Prostate gland (tissue), 2 donors: ENCODE results near the gene ZBTB39. TPM values are rescaled to one million over a fixed set of nuclear protein-coding genes. Genes with fewer than 3 reads are reported as not detected.

Experiments used
- DNase-seq: peaks from one replicate; pipeline ENCODE4 v3.0.0-alpha.2; 2019; ENCODE audit warnings: low spot score
- H3K27ac ChIP-seq, 2 donors: fragments of 200-600 bp; sonication (generic); 2 replicates each; pipeline ENCODE4 v1.5.1; 2017 to 2019
- H3K27me3 ChIP-seq: fragments of 200-600 bp; sonication (generic); replicated peaks from 2 replicates; pipeline ENCODE4 v1.5.1; 2019; ENCODE audit not compliant: insufficient read depth
- H3K36me3 ChIP-seq, 2 donors: fragments of 200-600 bp; sonication (generic); 1 replicate in 1 of 2; 2 replicates in 1 of 2; pipeline versions ENCODE4 v1.5.1 to v1.8.1; 2017 to 2019
- H3K4me1 ChIP-seq: fragments of 200-600 bp; sonication (generic); replicated peaks from 2 replicates; pipeline ENCODE4 v1.5.1; 2019
- H3K4me3 ChIP-seq, 2 donors: fragments of 200-600 bp; sonication (generic); 2 replicates each; pipeline ENCODE4 v1.5.1; 2017 to 2019
- H3K9me3 ChIP-seq: fragments of 200-600 bp; sonication (generic); 2 replicates; pipeline ENCODE4 v1.5.1; 2017
- POLR2A ChIP-seq: fragments of 450-650 bp; IDR thresholded peaks from one replicate; pipeline ENCODE4 v1.6.1; 2016; ENCODE audit warnings: antibody characterized with exemption, mild to moderate bottlenecking
- POLR2AphosphoS5 ChIP-seq: sonication (generic); formaldehyde crosslinking; IDR thresholded peaks from one replicate; pipeline ENCODE4 v1.6.1; 2017; ENCODE audit warnings: antibody characterized with exemption
- WGBS: methylation state at CpG from one replicate; pipeline ENCODE4 v1.1.5; 2018; 5-methylcytosine and 5-hydroxymethylcytosine counted together
- intact Hi-C: fragments of 100-400 bp; cut with DNase I; formaldehyde crosslinking; loops from one replicate; pipeline ENCODE4 v1.14.2; 2022
- total RNA-seq, 2 donors: library from RNA; depleted of rRNA; stranded (reverse); fragments of >200 nt; gene quantifications; one replicate each; pipeline ENCODE4 v1.1.0, GENCODE V29; 2016
- TF ChIP-seq, protein P1 (sequence below), 4 experiments: fragments of 200-600 bp in 2 of 4; fragments of 450-650 bp in 2 of 4; sonication (generic) in 2 of 4; IDR thresholded peaks; 1 replicate in 3 of 4; 2 replicates in 1 of 4; pipeline ENCODE4 v1.5.1; 2016 to 2019; ENCODE audit warnings: antibody characterized with exemption in 4 of 4, mild to moderate bottlenecking in 2 of 4, moderate library complexity in 2 of 4

ZBTB39 gene
- total RNA-seq, 2 donors from 2014 or later = 5.8 to 15.6 TPM

DNA sequence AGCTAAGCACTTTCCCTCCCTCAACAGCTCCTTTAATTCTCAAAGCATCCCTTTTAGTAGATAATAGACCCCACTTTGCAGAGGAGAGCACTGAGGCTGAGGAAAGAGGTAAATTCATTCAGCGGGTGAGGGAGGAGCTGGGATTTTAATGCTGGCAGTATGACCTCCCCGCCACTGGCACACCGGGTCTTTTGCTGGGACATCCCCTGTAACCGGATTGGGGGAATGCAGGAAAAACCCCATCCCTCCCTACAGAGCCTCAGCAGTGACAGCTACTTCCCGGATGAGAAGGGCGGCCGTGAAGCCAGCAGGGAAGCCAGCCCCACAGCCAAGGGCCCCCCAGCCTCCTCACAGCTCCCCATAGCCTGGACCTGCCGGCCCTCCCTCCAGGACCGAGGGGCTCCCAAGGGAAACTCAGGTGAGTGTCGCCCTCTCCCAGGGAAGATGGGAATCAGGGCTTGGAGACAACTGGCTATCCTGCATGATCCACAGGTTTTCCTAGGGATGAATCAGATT, 12.1 kb downstream of the ZBTB39 start:
- no peaks in the 10 kb centered on the region for H3K4me1 ChIP-seq
- no peaks in the 10 kb centered on the region for H3K9me3 ChIP-seq
- intact Hi-C loops = no loop called here
- H3K4me3 ChIP-seq = no peak overlapping the region
- no peak for DNase-seq
- TF ChIP-seq, protein P1, sequence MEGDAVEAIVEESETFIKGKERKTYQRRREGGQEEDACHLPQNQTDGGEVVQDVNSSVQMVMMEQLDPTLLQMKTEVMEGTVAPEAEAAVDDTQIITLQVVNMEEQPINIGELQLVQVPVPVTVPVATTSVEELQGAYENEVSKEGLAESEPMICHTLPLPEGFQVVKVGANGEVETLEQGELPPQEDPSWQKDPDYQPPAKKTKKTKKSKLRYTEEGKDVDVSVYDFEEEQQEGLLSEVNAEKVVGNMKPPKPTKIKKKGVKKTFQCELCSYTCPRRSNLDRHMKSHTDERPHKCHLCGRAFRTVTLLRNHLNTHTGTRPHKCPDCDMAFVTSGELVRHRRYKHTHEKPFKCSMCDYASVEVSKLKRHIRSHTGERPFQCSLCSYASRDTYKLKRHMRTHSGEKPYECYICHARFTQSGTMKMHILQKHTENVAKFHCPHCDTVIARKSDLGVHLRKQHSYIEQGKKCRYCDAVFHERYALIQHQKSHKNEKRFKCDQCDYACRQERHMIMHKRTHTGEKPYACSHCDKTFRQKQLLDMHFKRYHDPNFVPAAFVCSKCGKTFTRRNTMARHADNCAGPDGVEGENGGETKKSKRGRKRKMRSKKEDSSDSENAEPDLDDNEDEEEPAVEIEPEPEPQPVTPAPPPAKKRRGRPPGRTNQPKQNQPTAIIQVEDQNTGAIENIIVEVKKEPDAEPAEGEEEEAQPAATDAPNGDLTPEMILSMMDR (IDR thresholded peaks at IDR 0.05) = no peak
- no peak for TF ChIP-seq POLR2AphosphoS5
- TF ChIP-seq POLR2A = no peak
- no peaks in the 10 kb centered on the region for H3K36me3 ChIP-seq
- no peaks in the 10 kb centered on the region for H3K27me3 ChIP-seq
- no peak overlapping the region for H3K27ac ChIP-seq
- WGBS = 74% methylated on average over 10 of the region's 10 CpGs

DNA sequence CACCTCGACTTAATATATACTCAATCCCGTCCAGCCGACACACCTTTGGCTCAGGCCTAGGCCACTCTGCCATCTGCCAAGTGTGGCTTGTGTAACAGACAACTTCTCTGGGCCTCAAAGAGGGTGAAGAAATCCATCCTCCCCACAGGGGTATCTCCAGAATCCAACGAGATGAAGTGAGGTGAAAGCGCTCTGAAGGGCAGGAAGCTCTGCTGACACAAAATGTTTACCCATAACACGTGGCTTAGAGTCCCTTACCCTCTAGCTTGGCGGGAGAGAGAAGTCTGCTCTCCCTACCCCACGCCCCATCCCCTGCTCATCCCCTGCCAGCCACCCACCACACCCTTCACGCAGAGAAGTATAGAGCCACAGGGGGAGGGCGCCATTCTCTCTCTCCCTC, 13.0 kb downstream of the ZBTB39 start:
- Histone ChIP-seq H3K9me3 (no peaks in the 10 kb centered on the region), H3K36me3 (no peaks in the 10 kb centered on the region), H3K27ac (no peak overlapping the region), H3K27me3 (no peaks in the 10 kb centered on the region), H3K4me1 (no peaks in the 10 kb centered on the region), H3K4me3 (no peak overlapping the region)
- WGBS = 58% methylated on average over 10 of the region's 10 CpGs
- TF ChIP-seq POLR2A (no peak), POLR2AphosphoS5 (no peak)
- TF ChIP-seq, protein P1 (IDR thresholded peaks at IDR 0.05) = no peak
- intact Hi-C loops = no loop called here
- no peak for DNase-seq

DNA sequence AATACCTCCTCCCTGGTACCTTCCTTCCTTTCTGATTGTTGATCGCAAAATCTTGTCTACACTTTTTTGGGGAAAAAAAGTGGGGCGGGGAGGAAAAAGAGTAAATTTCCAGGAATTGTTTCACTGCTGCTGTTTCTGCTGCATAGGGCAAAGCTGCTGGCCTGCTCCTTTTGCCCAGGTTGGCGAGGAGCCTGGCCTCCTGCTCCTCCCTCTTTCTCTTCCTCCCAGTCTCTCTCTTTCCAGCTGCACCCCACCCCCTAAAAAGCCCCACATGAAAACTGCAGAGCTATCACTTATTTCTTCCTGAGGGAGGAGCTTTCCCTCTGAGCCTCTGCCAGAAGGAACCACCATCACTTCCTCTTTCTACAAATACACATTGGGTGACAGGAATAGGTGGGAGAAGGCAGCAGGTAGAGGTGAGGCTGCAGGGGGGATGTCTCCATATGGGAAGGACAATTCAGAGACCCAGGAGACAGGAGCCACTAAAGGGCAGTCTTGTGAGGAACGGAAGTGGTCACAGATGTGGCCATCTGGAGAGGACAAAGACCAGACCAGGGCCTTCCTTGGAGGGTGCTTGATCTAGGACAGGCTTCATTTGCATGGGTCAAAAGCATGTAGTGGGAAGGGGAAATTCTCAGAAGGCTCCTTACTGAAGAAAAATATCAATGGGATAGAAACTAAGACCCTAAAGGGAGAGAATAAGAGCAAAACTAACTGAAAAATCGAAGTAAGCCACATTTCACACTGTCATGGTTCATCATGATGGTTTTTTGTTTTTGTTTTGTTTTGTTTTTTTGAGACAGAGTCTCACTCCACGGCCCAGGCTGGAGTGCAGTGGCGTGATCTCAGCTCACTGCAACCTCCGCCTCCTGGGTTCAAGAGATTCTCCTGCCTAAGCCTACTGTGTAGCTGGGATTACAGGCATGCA, 14.8 kb downstream of the ZBTB39 start:
- H3K9me3 ChIP-seq = no peaks in the 10 kb centered on the region
- H3K27me3 ChIP-seq = no peaks in the 10 kb centered on the region
- intact Hi-C loops = no loop called here
- H3K27ac ChIP-seq = peak overlapping the region in 1 of 2 donors; percentile 42
- TF ChIP-seq POLR2A (no peak), POLR2AphosphoS5 (no peak)
- TF ChIP-seq, protein P1 (IDR thresholded peaks at IDR 0.05) = no peak
- no peaks in the 10 kb centered on the region for H3K36me3 ChIP-seq
- no peak overlapping the region for H3K4me3 ChIP-seq
- DNase-seq = no peak
- WGBS = 71% methylated on average over 8 of the region's 8 CpGs
- H3K4me1 ChIP-seq = no peaks in the 10 kb centered on the region

DNA sequence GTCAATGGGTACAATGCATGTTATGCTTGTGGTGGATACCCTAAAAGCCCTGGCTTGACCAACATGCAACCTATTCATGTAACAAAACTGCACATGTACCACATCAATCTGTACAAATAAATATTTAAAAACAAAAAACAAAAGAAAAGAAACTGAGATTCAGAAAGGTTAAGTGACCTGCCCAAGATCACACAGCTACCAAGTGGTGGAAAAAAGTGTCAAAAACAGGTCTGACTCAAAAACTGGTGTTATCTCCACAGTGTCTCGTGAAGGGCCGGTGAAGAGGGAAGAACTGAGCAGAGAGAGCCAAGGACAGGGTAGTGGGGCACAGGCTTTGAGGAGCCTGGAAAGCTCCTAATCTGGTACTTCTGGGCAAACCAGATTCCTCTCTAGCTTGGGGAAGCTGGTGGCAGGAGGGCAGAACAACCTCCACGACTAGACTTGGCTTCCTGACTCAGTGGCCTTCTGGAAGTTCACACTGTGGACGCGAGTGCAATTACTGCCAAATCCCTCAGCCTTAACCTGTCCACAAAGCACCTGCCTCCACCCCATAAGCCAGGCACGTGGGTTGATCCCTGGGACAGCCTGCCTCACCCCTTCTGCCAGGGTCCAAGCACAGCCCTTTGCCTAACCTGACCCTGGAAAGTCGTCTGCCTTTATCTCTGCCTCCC, 15.6 kb downstream of the ZBTB39 start:
- intact Hi-C loops = no loop called here
- Histone ChIP-seq H3K27me3 (no peaks in the 10 kb centered on the region), H3K4me3 (no peak overlapping the region), H3K27ac (peak overlapping the region in 1 of 2 donors; percentile 42), H3K9me3 (no peaks in the 10 kb centered on the region), H3K4me1 (no peaks in the 10 kb centered on the region), H3K36me3 (no peaks in the 10 kb centered on the region)
- TF ChIP-seq POLR2A = no peak
- TF ChIP-seq, protein P1 (IDR thresholded peaks at IDR 0.05) = no peak
- TF ChIP-seq POLR2AphosphoS5 = no peak
- WGBS = 51% methylated on average over 7 of the region's 7 CpGs
- DNase-seq = no peak
